T47D (cell line): Measurements from ENCODE around the gene LIX1.
A peak's percentile ranks its signal among the peaks of the same experiment; 100 is the strongest.
"Not testable (repeated sequence)": the region's sequence is repeated elsewhere in the genome, so short reads cannot be mapped to it uniquely, and the experiment has no call there.

ENCODE experiments used
- DNase-seq, 2 experiments: peaks; one replicate each; pipeline versions ENCODE4 v3.0.0 to v3.0.0-alpha.2; 2011 to 2012; ENCODE audit warnings: low read depth in 1 of 2, low spot score in 1 of 2
- JUND ChIP-seq: IDR thresholded peaks from 2 replicates; pipeline ENCODE4 v1.6.1; 2012; ENCODE audit warnings: low read depth
- in situ Hi-C: cut with HindIII; loops from 2 replicates; pipeline ENCODE4 v1.10.0; 2016; ENCODE audit warnings: low sequenced_read_pairs, low pct_unique_long_range_greater_than_20kb

The LIX1 gene

DNA sequence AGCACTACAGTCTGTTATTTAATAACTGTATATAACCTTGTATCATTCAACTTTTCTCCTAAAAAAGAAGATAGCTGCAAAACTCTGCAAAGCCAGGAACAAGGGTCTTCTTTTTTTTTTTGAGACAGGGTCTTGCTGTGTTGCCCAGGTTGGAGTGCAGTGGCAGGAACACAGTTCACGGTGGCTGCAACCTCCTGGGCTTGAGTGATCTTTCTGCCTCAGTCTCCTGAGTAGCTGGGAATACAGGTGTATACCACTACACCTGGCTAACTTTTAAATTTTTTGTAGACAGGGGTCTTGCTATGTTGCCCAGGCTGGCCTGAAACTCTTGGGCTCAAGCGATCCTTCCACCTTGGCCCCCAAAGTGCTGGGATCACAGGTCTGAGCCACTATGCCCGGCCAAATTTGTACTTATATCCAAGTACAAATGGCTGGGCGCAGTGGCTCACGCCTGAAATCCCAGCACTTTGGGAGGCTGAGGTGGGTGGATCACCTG, 21.4 kb upstream of the LIX1 start:
- no peak for TF ChIP-seq JUND
- no peak for DNase-seq
- in situ Hi-C loops, result no loop called here

GRCh38 chr5:97163360-97163764, 21.0 kb upstream of the LIX1 start:
- no peak for DNase-seq
- no peak for TF ChIP-seq JUND
- in situ Hi-C loops, result no loop called here

DNA sequence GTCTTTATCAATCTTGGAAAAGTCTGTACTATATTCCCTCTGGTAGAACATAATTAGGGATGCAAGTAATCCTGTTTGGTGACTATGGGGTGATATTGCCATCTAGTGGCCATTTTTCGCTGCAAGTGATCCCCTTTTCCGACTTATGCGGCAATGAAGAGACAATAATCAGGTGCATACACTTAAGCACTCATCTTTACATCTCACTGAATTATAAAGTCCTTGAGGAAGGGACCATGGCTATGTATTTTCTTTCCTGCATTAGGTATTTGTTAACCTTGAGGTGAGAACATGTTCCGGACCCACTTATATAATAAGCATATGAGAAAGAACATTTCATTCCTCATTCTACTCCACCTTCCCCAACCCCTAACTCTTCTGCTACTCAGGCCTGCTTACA, 19.6 kb upstream of the LIX1 start:
- peak in 1 of 2 experiments; percentile 86 for DNase-seq
- TF ChIP-seq JUND, result no peak
- in situ Hi-C loops, result no loop called here

- no peak for TF ChIP-seq JUND
- in situ Hi-C loops, result no loop called here
These were observed 15.3 kb upstream of the LIX1 start for GRCh38 chr5:97157689-97158088.

DNA sequence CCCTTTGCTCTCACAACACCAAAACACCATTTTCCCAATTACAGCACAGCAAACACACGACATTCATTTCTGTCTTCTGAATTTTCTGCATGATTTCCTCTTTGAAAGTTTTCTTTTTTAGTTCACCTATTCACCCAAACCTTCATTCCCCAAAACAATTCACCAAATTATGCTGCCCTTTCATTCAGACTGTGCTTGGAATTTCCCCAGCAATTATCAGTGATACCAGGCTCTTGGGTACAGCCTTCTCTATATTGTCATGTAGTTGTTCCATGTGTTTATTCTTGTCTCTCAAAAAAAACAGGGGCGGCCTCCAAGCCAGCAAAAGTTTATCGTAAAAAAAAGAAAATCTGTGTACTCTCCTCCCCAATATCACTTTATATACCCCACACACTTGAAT, 9.0 kb upstream of the LIX1 start:
- TF ChIP-seq JUND, result no peak
- no peak for DNase-seq
- in situ Hi-C loops, result no loop called here

More at GRCh38 chr5:97157689-97158088, 15.3 kb upstream of the LIX1 start:
- DNase-seq, result no peak

DNA sequence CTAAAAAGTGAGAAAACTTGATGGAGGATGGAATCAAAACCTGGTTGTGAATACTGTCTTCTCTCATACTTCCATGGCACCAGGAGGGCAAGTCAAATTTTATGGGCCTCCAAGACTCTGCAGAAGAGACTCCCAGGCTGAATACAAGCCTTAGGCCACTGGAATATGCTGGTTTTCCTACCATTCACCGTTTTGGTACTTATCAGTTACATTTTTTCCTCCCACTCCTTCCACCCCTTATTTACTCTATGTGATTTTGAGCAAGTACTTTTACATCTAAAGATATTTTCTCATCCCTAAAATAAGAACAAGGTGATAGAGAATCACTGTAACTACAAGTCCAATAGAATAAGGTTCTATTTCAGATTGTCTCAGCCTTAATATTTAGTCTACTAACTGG, 8.0 kb upstream of the LIX1 start:
- TF ChIP-seq JUND, result no peak
- DNase-seq, result no peak
- in situ Hi-C loops, result no loop called here

DNA sequence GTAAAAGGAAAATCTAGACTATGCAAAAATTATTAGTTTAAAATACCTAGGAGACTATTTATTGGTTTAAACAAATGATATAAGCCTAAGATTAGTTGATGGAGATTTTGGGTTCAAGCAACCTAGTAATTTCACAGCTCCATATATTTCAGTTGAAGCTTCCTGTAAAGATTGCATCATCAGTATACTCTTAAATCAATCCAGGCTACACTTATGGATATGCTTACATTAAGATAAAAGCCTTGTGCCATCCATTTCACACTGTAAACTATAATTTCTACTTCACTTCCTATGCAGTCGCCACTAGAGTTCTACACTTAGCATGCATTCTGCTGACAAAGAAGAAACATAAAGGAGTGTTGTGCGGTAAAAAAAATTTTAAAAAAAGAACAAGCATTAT, 7.3 kb upstream of the LIX1 start:
- no peak for TF ChIP-seq JUND
- in situ Hi-C loops, result no loop called here
- DNase-seq, result no peak

GRCh38 chr5:97148288-97148687, 5.9 kb upstream of the LIX1 start:
- no peak for TF ChIP-seq JUND
- in situ Hi-C loops, result no loop called here
- no peak for DNase-seq

DNA sequence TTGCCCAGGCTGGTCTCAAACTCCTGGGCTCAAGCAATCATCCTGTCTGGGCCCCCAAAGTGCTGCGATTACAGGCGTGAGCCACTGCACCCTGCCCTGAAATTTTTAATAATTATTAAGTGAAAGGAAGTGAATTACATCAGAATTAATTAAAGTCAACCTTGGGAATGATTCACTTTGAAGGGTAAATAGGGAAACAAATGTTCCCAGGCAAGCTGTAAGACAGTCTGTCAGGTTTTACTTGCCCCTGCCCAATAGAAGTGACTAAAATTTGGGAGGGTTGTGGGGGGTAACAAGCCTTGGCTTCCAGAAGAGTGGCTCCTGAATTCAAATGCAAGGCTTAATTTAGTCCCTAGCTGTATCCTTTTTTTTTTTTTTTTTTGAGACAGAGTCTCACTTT, 1.3 kb upstream of the LIX1 start:
- DNase-seq, result no peak
- TF ChIP-seq JUND, result no peak
- in situ Hi-C loops, result no loop called here

DNA sequence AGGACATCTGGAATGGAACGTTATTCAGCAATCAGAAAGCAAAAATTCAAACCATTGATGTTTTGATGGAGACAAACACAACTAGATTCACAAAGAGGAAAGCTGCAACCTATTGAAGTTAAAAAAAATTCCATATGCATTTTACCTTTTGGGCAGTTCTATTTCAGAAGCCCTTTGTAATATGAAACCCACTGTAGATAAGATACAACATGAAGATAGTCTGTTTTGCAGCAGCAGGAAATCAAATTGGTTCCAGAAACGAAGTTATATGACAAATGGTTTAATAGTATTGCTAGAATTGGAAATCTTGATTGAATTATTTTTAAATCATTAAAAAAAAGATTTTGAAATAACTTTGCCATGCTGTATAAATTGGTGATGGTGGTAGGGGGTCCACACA, 872 bp downstream of the LIX1 start:
- no peak for DNase-seq
- no peak for TF ChIP-seq JUND
- in situ Hi-C loops, result no loop called here

- TF ChIP-seq JUND, result no peak
- in situ Hi-C loops, result no loop called here
- DNase-seq, result no peak
These were observed 1.4 kb downstream of the LIX1 start for GRCh38 chr5:97141031-97141430.

DNA sequence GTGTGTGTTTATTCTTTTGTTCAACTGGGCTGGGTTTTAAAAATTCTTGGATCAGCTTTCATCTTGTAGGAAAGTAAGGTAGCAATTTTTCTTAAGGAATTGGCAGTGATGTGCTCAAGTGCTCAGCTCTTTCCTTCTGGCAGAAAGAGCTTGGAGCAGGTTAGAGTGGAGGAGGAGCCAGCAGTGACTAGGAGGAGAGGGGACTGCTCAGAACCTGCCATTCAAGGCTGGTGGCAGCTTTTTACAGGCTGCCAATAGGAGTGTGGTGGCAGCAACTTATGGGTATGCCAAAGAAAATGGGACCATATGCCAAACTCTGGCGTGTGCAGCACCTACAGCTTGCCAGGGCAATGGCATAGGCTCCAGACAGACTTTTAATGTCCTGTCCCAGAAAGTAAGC, 2.2 kb downstream of the LIX1 start:
- in situ Hi-C loops, result not testable (repeated sequence)
- DNase-seq, result peak; percentile 41 to 86

GRCh38 chr5:97136475-97136874, 5.9 kb downstream of the LIX1 start:
- in situ Hi-C loops, result no loop called here
- no peak for DNase-seq
- no peak for TF ChIP-seq JUND

DNA sequence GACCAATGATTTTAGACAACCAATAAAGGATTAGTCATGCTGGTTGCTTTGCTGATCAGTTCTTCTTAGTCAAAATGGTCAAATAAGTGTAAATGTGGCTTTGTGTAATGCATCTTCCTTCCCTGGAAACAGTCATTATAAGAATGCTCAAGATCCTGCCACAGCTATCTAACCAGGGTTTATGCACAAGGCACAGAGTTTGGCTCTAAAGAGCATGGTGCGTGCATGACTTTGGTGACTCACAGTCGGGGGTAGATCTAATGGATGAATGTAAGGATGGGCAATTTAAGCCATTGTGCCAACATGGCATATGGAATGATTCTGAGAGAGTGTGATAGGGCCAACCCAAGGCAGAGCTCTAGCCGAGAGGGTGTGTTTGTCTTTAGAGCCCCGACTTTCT, 6.5 kb downstream of the LIX1 start:
- TF ChIP-seq JUND, result no peak
- no peak for DNase-seq
- in situ Hi-C loops, result no loop called here

GRCh38 chr5:97134634-97135033, 7.8 kb downstream of the LIX1 start:
- no peak for TF ChIP-seq JUND
- no peak for DNase-seq
- in situ Hi-C loops, result no loop called here
